IPS-18c (cell line): ENCODE data around the gene RAB1B.
"Not testable (repeated sequence)": the region's sequence is repeated elsewhere in the genome, so short reads cannot be mapped to it uniquely, and the experiment has no call there.

Source experiments
- H3K4me3 ChIP-seq: 2 replicates; pipeline ENCODE4 v1.7.0; 2013; ENCODE audit warnings: low read depth, mild to moderate bottlenecking, low read length, moderate library complexity; ENCODE audit not compliant: insufficient read depth
- H3K9me3 ChIP-seq: one replicate; pipeline ENCODE4 v1.6.1; 2013; ENCODE audit warnings: mild to moderate bottlenecking, low read length, moderate library complexity; ENCODE audit not compliant: control insufficient read depth, insufficient read depth

Gene RAB1B

DNA sequence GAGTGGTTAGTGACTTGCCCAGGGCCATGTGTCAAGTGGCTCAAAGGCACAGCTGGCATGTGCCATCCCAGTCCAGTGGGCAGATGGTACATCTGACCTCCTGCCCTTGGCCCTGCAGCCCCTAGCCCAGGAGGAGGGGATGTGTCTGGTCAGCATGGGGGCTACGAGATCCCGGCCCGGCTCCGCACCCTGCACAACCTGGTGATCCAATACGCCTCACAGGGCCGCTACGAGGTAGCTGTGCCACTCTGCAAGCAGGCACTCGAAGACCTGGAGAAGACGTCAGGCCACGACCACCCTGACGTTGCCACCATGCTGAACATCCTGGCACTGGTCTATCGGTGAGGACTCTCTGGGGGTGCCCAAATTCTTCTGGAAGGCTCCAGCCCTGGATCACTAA lies 5.7 kb upstream of the RAB1B start:
- Histone ChIP-seq H3K9me3 (peaks cover 2% of the 10 kb centered on the region), H3K4me3 (no peak overlapping the region)

DNA sequence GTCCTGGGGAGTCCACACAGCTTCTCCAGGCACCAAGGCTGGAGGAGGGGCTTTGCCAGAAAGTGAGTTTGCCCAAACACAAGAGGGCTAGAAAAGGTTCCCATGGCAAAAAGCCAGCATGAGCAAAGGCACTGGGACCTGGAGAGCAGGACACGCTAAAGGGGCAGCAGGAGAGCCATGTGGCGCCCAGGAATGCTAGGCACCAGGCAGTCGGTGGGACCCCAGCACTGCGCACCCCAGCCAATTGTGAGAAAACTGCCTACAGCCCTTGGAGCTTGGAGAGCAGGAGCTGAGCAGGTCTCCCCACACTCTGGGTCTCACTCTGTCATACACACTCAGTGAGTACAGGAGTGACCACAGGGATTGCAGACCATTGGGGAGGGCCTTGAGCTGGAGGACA lies 5.2 kb upstream of the RAB1B start:
- H3K9me3 ChIP-seq, result peaks cover 2% of the 10 kb centered on the region
- H3K4me3 ChIP-seq, result no peak overlapping the region

GRCh38 chr11:66263785-66264184 lies 4.7 kb upstream of the RAB1B start:
- Histone ChIP-seq H3K9me3 (peaks cover 2% of the 10 kb centered on the region), H3K4me3 (no peak overlapping the region)

DNA sequence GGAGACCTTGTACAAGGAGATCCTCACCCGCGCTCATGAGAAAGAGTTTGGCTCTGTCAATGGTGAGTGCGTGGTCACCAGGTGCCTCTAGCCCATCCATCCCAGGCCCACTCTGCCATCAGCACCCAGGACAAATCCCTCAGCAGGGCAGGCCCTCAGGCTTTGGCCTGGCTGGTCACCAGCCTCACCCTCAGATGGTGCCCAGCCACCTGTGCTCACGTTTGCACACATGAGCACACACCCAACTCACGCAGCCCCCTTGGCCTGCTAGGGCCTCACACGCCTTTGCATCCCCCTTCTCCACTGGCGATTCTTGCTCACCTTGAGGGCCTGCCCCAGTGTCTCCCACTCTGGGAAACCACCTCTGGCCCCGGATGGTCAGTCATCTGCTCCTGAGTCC lies 4.1 kb upstream of the RAB1B start:
- peaks cover 2% of the 10 kb centered on the region for H3K9me3 ChIP-seq
- no peak overlapping the region for H3K4me3 ChIP-seq

GRCh38 chr11:66264914-66265313 lies 3.5 kb upstream of the RAB1B start:
- Histone ChIP-seq H3K9me3 (peaks cover 2% of the 10 kb centered on the region), H3K4me3 (no peak overlapping the region)

GRCh38 chr11:66265531-66266377 lies 2.7 kb upstream of the RAB1B start:
- Histone ChIP-seq H3K9me3 (peaks cover 2% of the 10 kb centered on the region), H3K4me3 (no peak overlapping the region)

DNA sequence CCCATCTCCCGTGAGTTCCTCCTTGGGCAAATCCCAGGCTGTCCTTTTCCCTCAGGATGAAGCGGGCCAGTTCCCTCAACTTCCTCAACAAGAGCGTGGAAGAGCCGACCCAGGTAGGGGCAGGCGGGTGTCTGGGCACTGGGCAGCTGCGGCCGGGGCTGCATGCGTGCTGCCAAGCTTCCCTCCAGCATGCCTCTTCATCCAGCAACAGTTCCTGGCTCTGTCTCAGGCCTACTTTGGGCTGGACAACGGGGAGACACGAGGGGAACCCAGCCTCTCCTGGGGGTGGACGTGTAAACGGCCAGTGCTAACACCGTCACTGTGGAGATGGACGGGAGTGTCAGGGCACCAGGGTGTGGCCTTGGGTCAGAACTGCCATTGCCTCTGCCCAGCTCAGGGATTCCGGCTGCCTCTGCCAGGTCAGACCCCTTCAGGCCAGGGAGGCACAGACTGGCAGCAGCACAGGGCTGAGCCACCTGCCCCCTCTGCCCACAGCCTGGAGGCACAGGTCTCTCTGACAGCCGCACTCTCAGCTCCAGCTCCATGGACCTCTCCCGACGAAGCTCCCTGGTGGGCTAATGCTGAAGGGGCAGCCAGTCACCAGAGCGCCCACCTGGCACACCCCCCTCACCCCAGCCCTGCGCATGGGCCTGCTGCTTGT lies 1.9 kb upstream of the RAB1B start:
- Histone ChIP-seq H3K4me3 (no peak overlapping the region; the same call in 1 of the 2 replicates), H3K9me3 (peaks cover 2% of the 10 kb centered on the region)

GRCh38 chr11:66267039-66267378 lies 1.4 kb upstream of the RAB1B start:
- peak overlapping the region; percentile 61 for H3K4me3 ChIP-seq

DNA sequence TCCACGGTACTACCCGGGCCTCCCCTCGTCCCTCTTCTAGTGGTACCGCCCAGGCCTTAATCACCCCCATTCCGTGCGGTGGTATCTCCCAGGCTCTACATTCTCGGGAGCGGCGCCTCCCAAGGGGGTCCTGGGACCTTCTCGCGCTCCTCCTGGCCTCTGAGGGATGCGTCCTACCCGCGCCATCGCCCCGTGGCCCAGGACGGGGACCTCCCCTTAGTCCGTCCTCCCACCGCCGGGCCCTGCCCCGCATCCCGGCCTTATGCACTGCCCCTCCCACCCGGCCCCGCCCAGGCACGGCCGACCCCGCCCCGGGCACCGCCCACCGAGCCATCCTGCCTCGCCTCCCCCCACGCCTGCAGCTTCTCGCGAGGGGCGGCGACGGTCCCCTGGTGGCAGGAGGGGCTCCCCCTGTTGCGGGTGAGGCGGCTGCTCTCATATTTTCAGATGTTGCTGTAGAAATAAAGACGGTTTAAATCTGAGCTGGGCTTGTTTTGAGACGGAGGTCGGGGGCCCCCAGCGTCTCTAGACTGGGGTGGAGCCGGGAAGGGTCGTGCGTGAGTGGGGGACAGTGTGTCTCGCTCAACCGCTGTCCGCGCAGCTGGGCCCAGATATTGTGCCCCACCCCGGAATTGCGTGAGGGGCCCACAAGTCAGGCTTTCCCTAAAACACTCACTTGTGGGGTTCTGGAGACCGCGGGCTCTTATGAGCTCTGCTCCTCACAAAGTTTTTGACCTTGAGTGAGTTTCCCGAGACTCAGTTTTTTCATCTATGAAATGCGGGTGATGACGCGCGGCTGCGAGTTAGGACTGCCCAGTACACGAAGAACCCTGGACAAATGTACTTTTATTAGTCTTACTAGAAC lies 828 bp upstream of the RAB1B start:
- Histone ChIP-seq H3K9me3 (no peaks in the 10 kb centered on the region), H3K4me3 (peak overlapping the region; percentile 61)

More at GRCh38 chr11:66267039-66267378, 1.4 kb upstream of the RAB1B start:
- no peaks in the 10 kb centered on the region for H3K9me3 ChIP-seq

DNA sequence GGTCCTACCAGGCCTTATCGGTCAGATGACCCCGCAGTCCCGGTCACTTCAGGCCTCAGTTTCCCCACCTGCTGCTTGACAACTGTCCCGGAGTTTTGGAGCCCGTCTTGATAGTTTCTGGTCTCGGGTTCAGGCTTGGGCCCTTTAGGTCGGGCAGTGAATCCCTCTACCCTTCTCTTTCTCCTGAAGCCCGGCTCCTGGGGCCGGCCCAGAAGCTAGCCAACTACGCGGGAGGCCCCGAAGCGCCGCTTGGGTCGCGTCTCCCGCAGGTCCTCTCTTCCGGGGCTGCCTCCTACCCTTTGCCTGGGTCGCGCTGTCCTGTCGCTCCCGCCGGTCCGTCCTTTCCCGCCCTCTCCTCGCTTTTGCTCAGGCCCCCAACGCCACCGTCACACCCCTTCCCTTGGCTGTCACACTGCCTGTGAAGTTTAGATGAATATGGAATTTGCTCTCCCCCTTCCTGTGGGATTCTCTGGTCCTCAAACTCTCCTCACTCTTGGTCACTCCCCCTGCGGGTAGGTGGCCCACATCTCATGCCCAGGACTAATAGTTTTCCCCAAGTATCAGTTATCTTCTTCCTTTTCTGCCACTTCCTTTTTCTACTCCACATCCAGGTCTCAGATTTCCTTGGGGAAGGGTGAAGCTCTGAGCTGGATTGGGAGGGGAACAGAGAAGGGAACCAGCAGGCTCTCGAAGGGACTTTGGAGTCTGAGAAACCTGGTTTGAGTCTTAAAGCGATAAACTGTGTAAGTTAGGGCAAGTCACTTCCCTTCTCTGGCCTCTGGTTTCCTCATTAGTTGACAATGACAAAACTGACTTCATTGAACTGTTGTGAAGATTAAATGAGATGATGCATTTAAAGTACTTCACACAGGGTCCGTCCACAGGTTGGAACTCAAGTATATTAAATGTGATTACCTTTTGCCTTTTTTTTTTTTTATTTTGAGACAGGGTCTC lies 790 bp downstream of the RAB1B start:
- no peaks in the 10 kb centered on the region for H3K9me3 ChIP-seq
- H3K4me3 ChIP-seq, result peak overlapping the region; percentile 89

GRCh38 chr11:66271816-66272215 lies 3.4 kb downstream of the RAB1B start:
- H3K9me3 ChIP-seq, result no peaks in the 10 kb centered on the region
- H3K4me3 ChIP-seq, result no peak overlapping the region

DNA sequence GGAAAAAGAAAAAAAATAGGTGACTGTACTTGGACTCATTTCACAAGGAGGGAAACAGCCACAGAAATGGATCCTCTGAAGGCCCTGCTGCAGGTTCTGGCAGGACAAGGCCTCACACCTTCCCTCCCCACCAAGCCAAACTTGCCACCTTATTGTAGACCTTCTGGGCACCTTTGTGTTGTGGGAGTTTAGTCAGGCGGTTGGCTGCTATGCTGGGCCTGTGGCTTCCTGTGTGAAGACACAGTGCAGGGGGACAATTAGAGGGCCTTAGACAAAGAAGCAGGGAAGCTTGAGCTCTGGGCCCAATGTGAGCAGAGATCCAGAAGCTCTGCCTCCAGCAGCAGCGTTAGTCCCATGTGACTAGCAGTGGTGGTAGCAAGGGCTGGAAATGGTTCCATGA lies 4.2 kb downstream of the RAB1B start:
- H3K9me3 ChIP-seq, result no peaks in the 10 kb centered on the region
- no peak overlapping the region for H3K4me3 ChIP-seq

GRCh38 chr11:66274219-66274618 lies 5.8 kb downstream of the RAB1B start:
- Histone ChIP-seq H3K9me3 (no peaks in the 10 kb centered on the region), H3K4me3 (no peak overlapping the region)

GRCh38 chr11:66275396-66275795 lies 7.0 kb downstream of the RAB1B start:
- H3K4me3 ChIP-seq, result no peak overlapping the region
- H3K9me3 ChIP-seq, result no peaks in the 10 kb centered on the region

DNA sequence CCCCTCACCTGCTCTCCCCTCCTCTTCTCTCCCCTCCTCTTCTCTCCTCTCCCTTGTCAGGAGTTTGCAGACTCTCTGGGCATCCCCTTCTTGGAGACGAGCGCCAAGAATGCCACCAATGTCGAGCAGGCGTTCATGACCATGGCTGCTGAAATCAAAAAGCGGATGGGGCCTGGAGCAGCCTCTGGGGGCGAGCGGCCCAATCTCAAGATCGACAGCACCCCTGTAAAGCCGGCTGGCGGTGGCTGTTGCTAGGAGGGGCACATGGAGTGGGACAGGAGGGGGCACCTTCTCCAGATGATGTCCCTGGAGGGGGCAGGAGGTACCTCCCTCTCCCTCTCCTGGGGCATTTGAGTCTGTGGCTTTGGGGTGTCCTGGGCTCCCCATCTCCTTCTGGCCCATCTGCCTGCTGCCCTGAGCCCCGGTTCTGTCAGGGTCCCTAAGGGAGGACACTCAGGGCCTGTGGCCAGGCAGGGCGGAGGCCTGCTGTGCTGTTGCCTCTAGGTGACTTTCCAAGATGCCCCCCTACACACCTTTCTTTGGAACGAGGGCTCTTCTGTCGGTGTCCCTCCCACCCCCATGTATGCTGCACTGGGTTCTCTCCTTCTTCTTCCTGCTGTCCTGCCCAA lies 7.7 kb downstream of the RAB1B start:
- Histone ChIP-seq H3K9me3 (no peaks in the 10 kb centered on the region), H3K4me3 (no peak overlapping the region)

DNA sequence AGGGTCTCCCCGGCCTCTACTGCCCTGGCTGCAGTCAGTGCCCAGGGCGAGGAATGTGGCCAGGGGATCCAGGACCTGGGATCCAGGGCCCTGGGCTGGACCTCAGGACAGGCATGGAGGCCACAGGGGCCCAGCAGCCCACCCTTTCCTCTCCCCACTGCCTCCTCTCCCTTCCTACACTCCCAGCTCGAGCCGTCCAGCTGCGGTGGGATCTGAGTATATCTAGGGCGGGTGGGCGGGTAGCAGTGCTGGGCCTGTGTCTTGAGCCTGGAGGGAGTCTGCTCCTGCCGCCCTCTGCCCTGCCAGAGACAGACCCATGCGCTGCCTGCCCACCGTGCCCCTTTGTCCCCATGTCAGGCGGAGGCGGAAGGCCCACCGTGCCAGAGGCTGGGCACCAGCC lies 8.2 kb downstream of the RAB1B start:
- H3K4me3 ChIP-seq, H3K9me3 ChIP-seq: not testable (repeated sequence)
